GM12892 (cell line): Measurements from ENCODE around the gene OR52I1. TPM values are rescaled to one million over a fixed set of nuclear protein-coding genes. Genes with fewer than 3 reads are reported as not detected.

Source experiments
- DNase-seq: peaks from one replicate; pipeline ENCODE4 v3.0.0; 2011; ENCODE audit not compliant: insufficient read length
- FAIRE-seq: peaks from 2 replicates; lab custom pipeline; 2011; peaks lifted over from hg19 to GRCh38; lab: Jason Lieb, UNC
- POLR2A ChIP-seq: IDR thresholded peaks from 2 replicates; pipeline ENCODE4 v1.6.1; 2011; ENCODE audit warnings: low read depth, low read length, control low read depth
- POLR2AphosphoS5 ChIP-seq: IDR thresholded peaks from 2 replicates; pipeline ENCODE4 v1.6.1; 2011; ENCODE audit warnings: low read depth, low read length, control low read depth
- TAF1 ChIP-seq: IDR thresholded peaks from 2 replicates; pipeline ENCODE4 v1.6.1; 2011; ENCODE audit warnings: low read depth, mild to moderate bottlenecking, control low read depth, low read length, borderline replicate concordance
- polyA plus RNA-seq: library from polyadenylated mRNA; unstranded; fragments of >200 nt; gene quantifications from one replicate; pipeline ENCODE4 v1.2.1, GENCODE V29; 2012; ENCODE audit warnings: missing spikeins, inconsistent platforms; ENCODE audit not compliant: missing spikeins

The OR52I1 gene, protein sequence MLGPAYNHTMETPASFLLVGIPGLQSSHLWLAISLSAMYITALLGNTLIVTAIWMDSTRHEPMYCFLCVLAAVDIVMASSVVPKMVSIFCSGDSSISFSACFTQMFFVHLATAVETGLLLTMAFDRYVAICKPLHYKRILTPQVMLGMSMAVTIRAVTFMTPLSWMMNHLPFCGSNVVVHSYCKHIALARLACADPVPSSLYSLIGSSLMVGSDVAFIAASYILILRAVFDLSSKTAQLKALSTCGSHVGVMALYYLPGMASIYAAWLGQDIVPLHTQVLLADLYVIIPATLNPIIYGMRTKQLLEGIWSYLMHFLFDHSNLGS
- not detected for polyA plus RNA-seq

DNA sequence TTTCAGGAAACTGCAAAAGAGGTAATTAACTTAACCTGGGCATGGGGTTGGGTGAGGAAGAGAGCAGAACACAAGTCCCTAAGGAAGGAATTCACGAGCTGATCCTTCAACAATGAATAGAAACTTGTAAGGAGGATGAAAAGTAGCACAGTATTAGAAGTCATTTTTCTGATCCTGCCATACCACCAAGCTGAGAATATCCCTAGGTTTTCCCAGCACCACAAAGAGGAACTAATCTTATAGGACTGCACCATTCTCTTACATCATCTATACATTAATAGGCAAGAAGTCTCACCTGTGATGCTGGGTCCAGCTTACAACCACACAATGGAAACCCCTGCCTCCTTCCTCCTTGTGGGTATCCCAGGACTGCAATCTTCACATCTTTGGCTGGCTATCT is at the start of gene OR52I1:
OR52I1 (plus strand) TSS at position 301 of the 400 bp plus-strand sequence; CDS start at position 301, 0 bp downstream.
- no peak for DNase-seq
- FAIRE-seq, result peak; percentile 27
- TF ChIP-seq TAF1, result no peak
- no peak for TF ChIP-seq POLR2AphosphoS5
- TF ChIP-seq POLR2A, result no peak

DNA sequence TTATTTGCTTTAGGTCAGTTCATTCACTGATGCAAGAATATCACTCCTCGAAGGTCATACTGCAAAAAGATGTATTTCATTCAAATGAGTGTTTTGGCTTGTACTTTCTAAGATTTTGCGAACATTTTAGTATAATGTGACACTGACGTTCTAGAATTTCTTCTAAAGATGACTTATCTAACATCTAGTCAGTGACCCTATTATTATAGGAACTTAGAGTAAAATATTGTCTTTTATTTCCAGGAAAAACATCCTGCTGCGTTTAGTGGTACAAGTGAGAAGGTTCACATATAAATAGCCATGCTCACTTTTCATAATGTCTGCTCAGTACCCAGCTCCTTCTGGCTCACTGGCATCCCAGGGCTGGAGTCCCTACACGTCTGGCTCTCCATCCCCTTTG is 48.9 kb upstream of the OR52I1 start, which contains the start of gene OR52M1:
OR52M1 (plus strand) TSS at position 301 of the 400 bp plus-strand sequence; CDS start at position 301, 0 bp downstream.
- TF ChIP-seq POLR2AphosphoS5, result no peak
- DNase-seq (no peak), FAIRE-seq (no peak)

DNA sequence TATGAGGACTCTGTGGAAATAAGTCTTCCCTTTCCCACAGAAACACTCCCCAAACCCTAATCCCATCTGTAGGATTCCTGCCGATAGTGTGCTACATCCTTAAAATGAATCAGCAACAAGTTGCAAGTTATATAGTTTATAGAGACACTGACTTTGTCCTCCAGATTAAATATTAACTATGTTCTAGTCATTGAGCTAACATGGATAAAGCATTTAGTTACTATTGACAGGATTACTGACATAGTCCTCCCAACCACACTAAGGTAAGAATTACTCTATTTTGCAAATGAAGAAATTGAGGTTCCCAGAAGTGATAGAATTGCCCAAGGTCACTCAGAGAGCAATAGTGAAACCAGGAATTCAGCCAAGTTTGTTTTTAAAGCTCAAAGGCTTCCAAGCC is 47.0 kb upstream of the OR52I1 start:
- FAIRE-seq (no peak), DNase-seq (no peak)

DNA sequence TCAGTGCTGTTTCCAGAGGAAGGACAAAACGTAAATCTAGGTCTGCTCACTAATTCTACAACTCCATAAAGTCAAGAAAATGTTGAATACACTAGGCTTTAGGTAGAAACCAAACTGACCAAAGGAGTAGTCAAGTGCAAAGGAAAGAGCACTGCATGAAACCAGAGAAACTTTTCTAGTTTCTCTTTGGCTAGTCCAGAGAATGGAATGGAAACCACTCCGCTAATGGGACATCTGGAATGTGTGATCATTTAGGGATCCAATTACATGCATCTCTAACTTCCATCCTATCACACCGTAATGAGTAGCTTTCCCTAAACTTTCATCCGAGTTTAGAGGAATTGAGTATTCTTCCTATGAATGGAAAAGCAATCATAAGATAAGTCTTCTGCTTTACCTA is 46.4 kb upstream of the OR52I1 start:
- FAIRE-seq, result peak; percentile 9
- TF ChIP-seq POLR2AphosphoS5 (no peak), POLR2A (no peak), TAF1 (no peak)
- no peak for DNase-seq

More for the DNA sequence above, 47.0 kb upstream of the OR52I1 start:
- TF ChIP-seq POLR2A, result no peak
- TF ChIP-seq POLR2AphosphoS5, result no peak
- no peak for TF ChIP-seq TAF1

DNA sequence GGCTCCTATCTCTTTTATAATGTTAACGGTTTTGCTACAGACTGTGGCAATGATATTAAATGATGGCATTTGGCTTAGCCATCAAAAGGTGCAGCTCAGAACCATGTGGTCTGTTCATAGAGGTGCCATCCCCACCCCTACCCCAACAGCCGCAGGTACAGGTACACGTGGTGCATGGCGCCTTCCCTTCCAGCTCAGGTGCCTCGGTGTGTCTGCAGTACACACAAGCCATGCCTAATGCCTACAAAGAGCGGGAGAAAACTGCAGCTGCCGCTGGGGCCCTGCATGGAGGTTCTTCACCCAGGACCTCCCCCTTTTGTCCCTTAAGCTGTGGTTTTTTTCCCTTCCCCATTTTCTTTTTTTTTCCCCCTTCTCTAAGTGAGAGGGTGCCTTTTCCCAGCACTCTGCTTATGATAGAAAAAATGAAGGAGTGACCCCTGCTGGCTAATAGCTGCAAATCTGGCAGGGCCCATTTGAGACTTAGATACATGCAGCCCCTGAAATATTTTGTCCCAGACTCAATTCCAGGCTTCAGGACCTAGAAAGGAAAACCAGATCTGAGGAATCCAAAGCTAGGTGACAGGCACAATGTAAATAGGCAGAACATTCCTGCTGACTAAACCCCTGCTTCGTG is 42.4 kb upstream of the OR52I1 start:
- FAIRE-seq (no peak), DNase-seq (no peak)

DNA sequence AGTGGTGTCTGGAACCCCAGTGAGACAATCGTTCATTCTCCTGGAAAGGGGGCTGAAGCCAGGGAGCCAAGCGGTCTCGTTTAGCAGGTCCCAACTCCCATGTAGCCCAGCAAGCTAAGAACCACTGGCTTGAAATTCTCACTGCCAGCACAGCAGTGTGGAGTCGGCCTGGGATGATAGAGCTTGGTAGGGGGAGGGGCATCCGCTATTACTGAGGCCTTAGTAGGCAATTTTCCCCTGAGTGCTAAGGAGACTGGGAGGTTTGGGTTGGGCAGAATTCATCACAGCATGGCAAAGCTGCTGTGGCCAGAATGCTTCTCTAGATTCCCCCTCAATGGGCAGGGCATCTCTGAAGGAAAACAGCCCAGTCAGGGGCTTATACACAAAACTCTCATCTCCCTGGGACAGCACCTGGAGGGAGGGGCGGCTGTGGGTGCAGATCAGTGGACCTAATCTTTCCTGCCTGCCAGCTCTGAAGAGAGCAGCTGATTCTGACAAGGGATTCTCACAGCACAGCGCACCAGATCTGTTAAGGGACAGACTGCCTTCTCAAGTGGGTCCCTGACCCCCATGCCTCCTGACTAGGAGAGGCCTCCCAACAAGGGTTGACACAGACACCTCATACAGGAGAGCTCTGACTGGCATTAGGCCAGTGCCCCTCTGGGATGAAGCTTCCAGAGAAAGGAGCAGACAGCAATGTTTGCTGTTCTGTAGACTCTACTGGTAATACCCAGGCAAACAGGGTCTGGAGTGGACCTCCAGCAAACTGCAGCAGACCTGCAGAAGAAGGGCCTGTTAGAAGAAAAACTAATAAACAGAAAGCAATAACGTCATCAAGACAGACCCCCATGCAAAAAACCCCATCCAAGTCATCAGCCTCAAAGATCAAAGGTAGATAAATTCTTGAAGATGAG is 34.1 kb upstream of the OR52I1 start:
- DNase-seq (no peak), FAIRE-seq (no peak)
- TF ChIP-seq POLR2A, result no peak
- no peak for TF ChIP-seq POLR2AphosphoS5
- TF ChIP-seq TAF1, result no peak

More for the DNA sequence above, 42.4 kb upstream of the OR52I1 start:
- TF ChIP-seq POLR2AphosphoS5, result no peak

DNA sequence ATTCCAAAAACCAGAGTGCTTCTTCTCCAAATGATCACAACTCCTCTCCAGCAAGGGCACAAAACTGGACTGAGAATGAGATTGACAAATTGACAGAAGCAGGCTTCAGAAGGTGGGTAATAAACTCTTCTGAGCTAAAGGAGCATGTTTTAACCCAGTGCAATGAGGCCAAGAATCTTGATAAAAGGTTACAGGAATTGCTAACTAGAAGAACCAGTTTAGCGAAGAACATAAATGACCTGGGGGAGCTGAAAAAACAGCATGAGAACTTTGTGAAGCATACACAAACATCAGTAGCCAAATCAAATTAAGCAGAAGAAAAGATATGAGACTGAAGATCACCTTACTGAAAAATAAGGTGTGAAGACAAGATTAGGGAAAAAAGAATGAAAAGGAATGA is 33.4 kb upstream of the OR52I1 start:
- FAIRE-seq, result no peak
- no peak for DNase-seq
- TF ChIP-seq TAF1 (no peak), POLR2AphosphoS5 (no peak), POLR2A (no peak)

DNA sequence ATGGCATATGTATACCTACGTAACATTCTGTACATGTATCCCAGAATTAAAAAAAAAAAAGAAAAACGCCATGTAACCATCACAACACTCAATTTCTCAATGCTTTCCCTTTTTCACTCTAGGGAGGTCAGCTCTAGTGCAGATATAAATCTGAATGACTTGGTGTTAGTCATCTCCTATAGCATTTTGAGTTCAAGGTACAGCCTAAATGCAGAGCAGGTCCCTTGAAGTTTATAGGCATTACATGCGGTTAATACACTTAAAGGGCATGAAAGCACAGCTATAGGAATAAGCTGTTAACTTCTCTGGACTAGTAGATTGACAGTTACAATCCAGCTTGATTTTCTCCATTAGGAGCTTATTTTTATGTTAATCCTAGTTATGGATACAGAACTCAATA is 28.5 kb upstream of the OR52I1 start:
- TF ChIP-seq POLR2A (no peak), POLR2AphosphoS5 (no peak), TAF1 (no peak)
- FAIRE-seq (no peak), DNase-seq (no peak)

DNA sequence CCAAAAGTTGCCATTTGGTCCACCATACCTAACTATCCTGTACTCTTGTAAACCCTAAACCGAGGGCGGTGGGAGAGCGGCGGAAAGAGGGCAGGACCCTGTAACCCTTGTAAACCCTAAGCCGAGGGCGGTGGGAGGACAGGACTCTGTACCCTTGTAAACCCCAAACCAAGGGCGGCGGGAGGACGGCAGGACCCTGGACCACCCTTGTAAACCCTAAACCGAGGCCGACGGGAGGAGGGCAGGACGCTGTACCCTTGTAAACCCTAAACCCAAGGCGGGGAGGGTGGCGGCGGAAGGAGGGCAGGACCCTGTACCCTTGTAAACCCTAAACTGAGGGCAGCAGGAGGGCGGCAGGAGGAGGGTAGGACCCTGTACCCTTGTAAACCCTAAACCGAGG is 24.8 kb upstream of the OR52I1 start:
- no peak for TF ChIP-seq TAF1
- no peak for FAIRE-seq
- no peak for DNase-seq

DNA sequence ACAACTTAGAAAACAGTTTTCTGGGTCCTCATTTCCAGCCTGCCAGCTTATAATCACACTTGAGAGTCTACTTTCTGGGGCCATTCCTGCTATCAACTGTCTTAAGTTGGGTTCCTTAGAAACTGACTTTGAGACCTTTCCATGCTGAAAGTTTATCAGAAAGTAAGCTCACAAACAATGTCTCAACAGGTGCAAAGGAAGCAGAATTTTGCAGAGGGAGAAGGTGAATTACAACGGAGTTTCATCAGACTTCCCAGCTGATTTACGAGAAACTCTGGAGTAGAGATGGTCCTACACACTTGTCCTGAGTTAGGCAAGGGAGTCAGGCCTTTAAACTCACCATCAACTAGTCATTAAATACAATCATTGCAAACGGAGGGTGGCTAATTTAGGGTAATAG is 17.0 kb upstream of the OR52I1 start:
- FAIRE-seq (no peak), DNase-seq (no peak)
- TF ChIP-seq TAF1, result no peak
- TF ChIP-seq POLR2A, result no peak

DNA sequence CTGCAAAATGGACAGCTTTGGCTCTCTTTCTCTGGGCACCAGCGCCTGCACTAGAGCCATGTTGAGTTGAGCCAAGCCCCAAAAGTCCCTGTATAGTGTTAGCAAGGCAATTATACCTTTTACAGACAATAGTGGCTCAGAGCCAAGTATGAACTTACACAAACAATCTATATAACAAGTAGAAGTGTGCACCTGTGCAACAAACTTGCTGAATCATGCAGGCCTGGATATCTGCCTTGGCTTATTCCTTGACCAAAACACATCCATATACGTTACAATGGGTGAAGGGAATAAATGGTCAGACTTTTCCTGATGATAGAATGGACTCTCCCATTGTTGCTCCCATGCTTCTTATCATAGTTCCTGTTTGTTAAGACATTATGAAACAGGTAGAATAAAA is 16.1 kb upstream of the OR52I1 start:
- TF ChIP-seq TAF1 (no peak), POLR2A (no peak), POLR2AphosphoS5 (no peak)
- no peak for DNase-seq
- FAIRE-seq, result no peak
